Peyer's patch (tissue), 4 donors: ENCODE measurements around the gene BICC1. TPM values are rescaled to one million over a fixed set of nuclear protein-coding genes. Genes with fewer than 3 reads are reported as not detected.

Source experiments
- DNase-seq, 3 donors: peaks; one replicate each; pipeline ENCODE4 v3.0.0-alpha.2; 2017 to 2019
- H3K27ac ChIP-seq, 4 donors: fragments of 200-600 bp; sonication (generic); one replicate each; pipeline ENCODE4 v1.5.1; 2016 to 2019
- H3K27me3 ChIP-seq, 2 donors: fragments of 200-600 bp; sonication (generic); one replicate each; pipeline ENCODE4 v1.5.1; 2019
- H3K36me3 ChIP-seq, 3 donors: fragments of 200-600 bp; sonication (generic); one replicate each; pipeline ENCODE4 v1.5.1; 2016 to 2019
- H3K4me1 ChIP-seq, 4 donors: fragments of 200-600 bp; sonication (generic); one replicate each; pipeline ENCODE4 v1.5.1; 2016 to 2019
- H3K4me3 ChIP-seq, 4 donors: fragments of 200-600 bp; sonication (generic); 1 replicate in 3 of 4; 2 replicates in 1 of 4; pipeline ENCODE4 v1.5.1; 2016 to 2019; ENCODE audit warnings: mild to moderate bottlenecking in 1 of 4
- H3K9me3 ChIP-seq, 4 donors: fragments of 200-600 bp; sonication (generic); one replicate each; pipeline ENCODE4 v1.5.1; 2016 to 2019; ENCODE audit warnings: mild to moderate bottlenecking in 1 of 4
- CTCF ChIP-seq, 6 experiments: fragments of 450-650 bp in 4 of 6; fragments of 200-600 bp in 2 of 6; sonication (generic) in 1 of 6; IDR thresholded peaks; one replicate each; pipeline ENCODE4 v1.5.1; 2017 to 2019; ENCODE audit warnings: antibody characterized with exemption in 6 of 6, mild to moderate bottlenecking in 3 of 6, moderate library complexity in 1 of 6
- POLR2A ChIP-seq, 2 donors: fragments of 450-650 bp; IDR thresholded peaks; one replicate each; pipeline ENCODE4 v1.5.1; 2017; ENCODE audit warnings: antibody characterized with exemption in 2 of 2, mild to moderate bottlenecking in 2 of 2, moderate library complexity in 2 of 2
- total RNA-seq, 4 donors: library from RNA; depleted of rRNA; stranded (reverse); fragments of >200 nt; gene quantifications; one replicate each; pipeline ENCODE4 v1.1.0, GENCODE V29; 2016

The BICC1 gene
- total RNA-seq, 4 donors from 2014 or later = 1.1 to 19.0 (median 2.6) TPM

GRCh38 chr10:58723186-58723585 is 210.5 kb downstream of the BICC1 start:
- no peaks in the 10 kb centered on the region for H3K9me3 ChIP-seq
- no peak overlapping the region for H3K27ac ChIP-seq
- no peaks in the 10 kb centered on the region for H3K4me1 ChIP-seq
- H3K36me3 ChIP-seq = no peaks in the 10 kb centered on the region
- TF ChIP-seq POLR2A (IDR thresholded peaks at IDR 0.05) (no peak), CTCF (IDR thresholded peaks at IDR 0.05) (no peak)
- no peak overlapping the region for H3K4me3 ChIP-seq
- no peaks in the 10 kb centered on the region for H3K27me3 ChIP-seq
- no peak for DNase-seq

- Histone ChIP-seq H3K4me3 (no peak overlapping the region), H3K9me3 (no peaks in the 10 kb centered on the region), H3K27ac (no peak overlapping the region), H3K36me3 (no peaks in the 10 kb centered on the region), H3K4me1 (no peaks in the 10 kb centered on the region), H3K27me3 (no peaks in the 10 kb centered on the region)
- TF ChIP-seq POLR2A (IDR thresholded peaks at IDR 0.05) = no peak
- no peak for TF ChIP-seq CTCF (IDR thresholded peaks at IDR 0.05)
- no peak for DNase-seq
These were observed 211.3 kb downstream of the BICC1 start for GRCh38 chr10:58723966-58724365.

- H3K36me3 ChIP-seq = no peaks in the 10 kb centered on the region
- DNase-seq = no peak
- H3K27ac ChIP-seq = no peak overlapping the region
- H3K9me3 ChIP-seq = no peaks in the 10 kb centered on the region
- no peaks in the 10 kb centered on the region for H3K27me3 ChIP-seq
- TF ChIP-seq CTCF (IDR thresholded peaks at IDR 0.05) (no peak), POLR2A (IDR thresholded peaks at IDR 0.05) (no peak)
- no peaks in the 10 kb centered on the region for H3K4me1 ChIP-seq
- no peak overlapping the region for H3K4me3 ChIP-seq
These were observed 212.1 kb downstream of the BICC1 start for GRCh38 chr10:58724781-58725180.

- Histone ChIP-seq H3K4me1 (no peaks in the 10 kb centered on the region), H3K4me3 (no peak overlapping the region), H3K27me3 (no peaks in the 10 kb centered on the region), H3K36me3 (no peaks in the 10 kb centered on the region), H3K27ac (no peak overlapping the region), H3K9me3 (no peaks in the 10 kb centered on the region)
- no peak for DNase-seq
- TF ChIP-seq POLR2A (IDR thresholded peaks at IDR 0.05) (no peak), CTCF (IDR thresholded peaks at IDR 0.05) (no peak)
These were observed 213.2 kb downstream of the BICC1 start for GRCh38 chr10:58725901-58726300.

GRCh38 chr10:58727633-58728032 is 215.0 kb downstream of the BICC1 start:
- H3K9me3 ChIP-seq = no peaks in the 10 kb centered on the region
- H3K27ac ChIP-seq = no peak overlapping the region
- no peak for TF ChIP-seq POLR2A (IDR thresholded peaks at IDR 0.05)
- TF ChIP-seq CTCF (IDR thresholded peaks at IDR 0.05) = no peak
- no peaks in the 10 kb centered on the region for H3K36me3 ChIP-seq
- no peaks in the 10 kb centered on the region for H3K4me1 ChIP-seq
- no peak overlapping the region for H3K4me3 ChIP-seq
- no peaks in the 10 kb centered on the region for H3K27me3 ChIP-seq
- no peak for DNase-seq

- Histone ChIP-seq H3K27me3 (no peaks in the 10 kb centered on the region), H3K4me3 (no peak overlapping the region), H3K27ac (no peak overlapping the region), H3K9me3 (no peaks in the 10 kb centered on the region), H3K36me3 (no peaks in the 10 kb centered on the region), H3K4me1 (no peaks in the 10 kb centered on the region)
- DNase-seq = no peak
- TF ChIP-seq POLR2A (IDR thresholded peaks at IDR 0.05) (no peak), CTCF (IDR thresholded peaks at IDR 0.05) (no peak)
These were observed 218.6 kb downstream of the BICC1 start for GRCh38 chr10:58731276-58731675.
